ENCODE measurements around the gene BTBD9. TPM values are rescaled to one million over a fixed set of nuclear protein-coding genes. Genes with fewer than 3 reads are reported as not detected.

The BTBD9 gene
- total RNA-seq, 2 experiments from 2014 or later: 19.1 to 19.8 TPM

GRCh38 chr6:38159596-38159995, 480.1 kb downstream of the BTBD9 start:
- ATAC-seq (ENCODE audit: low read depth): no peak
- peaks cover 7% of the 10 kb centered on the region for H3K36me3 Mint-ChIP-seq
- no peak overlapping the region for H3K27ac Mint-ChIP-seq

GRCh38 chr6:38158762-38159350, 480.9 kb downstream of the BTBD9 start:
- peaks cover 7% of the 10 kb centered on the region for H3K36me3 Mint-ChIP-seq
- no peak for ATAC-seq (ENCODE audit: low read depth)
- POLR2A ChIA-PET: interaction anchor here (0.6 kb wide), 1 partner anchor 312 kb away, joined by 3 read pairs; no protein-coding TSS in a partner anchor
- no peaks in the 10 kb centered on the region for H3K4me1 Mint-ChIP-seq
- no peak for DNase-seq
- no peak overlapping the region for H3K27ac Mint-ChIP-seq
- no peaks in the 10 kb centered on the region for H3K27me3 Mint-ChIP-seq
- H3K4me3 Mint-ChIP-seq: no peak overlapping the region
- no peaks in the 10 kb centered on the region for H3K9me3 Mint-ChIP-seq

More at GRCh38 chr6:38159596-38159995, 480.1 kb downstream of the BTBD9 start:
- Mint-ChIP-seq H3K4me1 (no peaks in the 10 kb centered on the region), H3K27me3 (no peaks in the 10 kb centered on the region), H3K4me3 (no peak overlapping the region), H3K9me3 (no peaks in the 10 kb centered on the region)
- no peak for DNase-seq
- POLR2A ChIA-PET: no interaction called here

GRCh38 chr6:38157905-38158304, 481.8 kb downstream of the BTBD9 start:
- H3K4me3 Mint-ChIP-seq: no peak overlapping the region
- POLR2A ChIA-PET: no interaction called here
- no peaks in the 10 kb centered on the region for H3K4me1 Mint-ChIP-seq
- H3K27me3 Mint-ChIP-seq: no peaks in the 10 kb centered on the region
- no peak for ATAC-seq (ENCODE audit: low read depth)
- no peak for DNase-seq
- H3K27ac Mint-ChIP-seq: no peak overlapping the region
- H3K9me3 Mint-ChIP-seq: no peaks in the 10 kb centered on the region
- peaks cover 7% of the 10 kb centered on the region for H3K36me3 Mint-ChIP-seq

GRCh38 chr6:38156818-38157565, 482.7 kb downstream of the BTBD9 start:
- POLR2A ChIA-PET: interaction anchor here (0.6 kb wide), 1 partner anchor 17 kb away, joined by 3 read pairs; no protein-coding TSS in a partner anchor
- no peaks in the 10 kb centered on the region for H3K9me3 Mint-ChIP-seq
- H3K27ac Mint-ChIP-seq: no peak overlapping the region
- no peak for ATAC-seq (ENCODE audit: low read depth)
- peaks cover 7% of the 10 kb centered on the region for H3K36me3 Mint-ChIP-seq
- H3K4me3 Mint-ChIP-seq: no peak overlapping the region
- H3K27me3 Mint-ChIP-seq: no peaks in the 10 kb centered on the region
- DNase-seq: no peak
- H3K4me1 Mint-ChIP-seq: no peaks in the 10 kb centered on the region

GRCh38 chr6:38155621-38156204, 484.0 kb downstream of the BTBD9 start:
- no peaks in the 10 kb centered on the region for H3K9me3 Mint-ChIP-seq
- no peak overlapping the region for H3K4me3 Mint-ChIP-seq
- no peaks in the 10 kb centered on the region for H3K27me3 Mint-ChIP-seq
- DNase-seq: no peak
- POLR2A ChIA-PET: interaction anchor here (0.7 kb wide), 1 partner anchor 289 kb away, joined by 4 read pairs; no protein-coding TSS in a partner anchor
- no peak for ATAC-seq (ENCODE audit: low read depth)
- peaks cover 5% of the 10 kb centered on the region for H3K36me3 Mint-ChIP-seq
- no peak overlapping the region for H3K27ac Mint-ChIP-seq
- no peaks in the 10 kb centered on the region for H3K4me1 Mint-ChIP-seq

GRCh38 chr6:38155144-38155543, 484.6 kb downstream of the BTBD9 start:
- DNase-seq (no peak), ATAC-seq (ENCODE audit: low read depth) (no peak)
- H3K27me3 Mint-ChIP-seq: no peaks in the 10 kb centered on the region
- H3K36me3 Mint-ChIP-seq: peaks cover 3% of the 10 kb centered on the region
- no peaks in the 10 kb centered on the region for H3K9me3 Mint-ChIP-seq
- H3K4me3 Mint-ChIP-seq: no peak overlapping the region
- POLR2A ChIA-PET: no interaction called here
- H3K27ac Mint-ChIP-seq: no peak overlapping the region
- no peaks in the 10 kb centered on the region for H3K4me1 Mint-ChIP-seq

- H3K4me3 Mint-ChIP-seq: no peak overlapping the region
- H3K4me1 Mint-ChIP-seq: no peaks in the 10 kb centered on the region
- peaks cover 2% of the 10 kb centered on the region for H3K36me3 Mint-ChIP-seq
- ATAC-seq (ENCODE audit: low read depth) (no peak), DNase-seq (no peak)
- no peaks in the 10 kb centered on the region for H3K27me3 Mint-ChIP-seq
- POLR2A ChIA-PET: no interaction called here
- H3K27ac Mint-ChIP-seq: no peak overlapping the region
- H3K9me3 Mint-ChIP-seq: no peaks in the 10 kb centered on the region
Measured at GRCh38 chr6:38154731-38155130, 485.0 kb downstream of the BTBD9 start.

- POLR2A ChIA-PET: no interaction called here
- H3K36me3 Mint-ChIP-seq: peaks cover 2% of the 10 kb centered on the region
- DNase-seq (no peak), ATAC-seq (ENCODE audit: low read depth) (no peak)
- H3K4me1 Mint-ChIP-seq: no peaks in the 10 kb centered on the region
- no peaks in the 10 kb centered on the region for H3K9me3 Mint-ChIP-seq
- H3K4me3 Mint-ChIP-seq: no peak overlapping the region
- no peak overlapping the region for H3K27ac Mint-ChIP-seq
- H3K27me3 Mint-ChIP-seq: no peaks in the 10 kb centered on the region
Measured at GRCh38 chr6:38153798-38154345, 485.9 kb downstream of the BTBD9 start.

- H3K9me3 Mint-ChIP-seq: no peaks in the 10 kb centered on the region
- no peaks in the 10 kb centered on the region for H3K27me3 Mint-ChIP-seq
- H3K4me3 Mint-ChIP-seq: no peak overlapping the region
- H3K27ac Mint-ChIP-seq: no peak overlapping the region
- H3K4me1 Mint-ChIP-seq: no peaks in the 10 kb centered on the region
- no peak for ATAC-seq (ENCODE audit: low read depth)
- POLR2A ChIA-PET: no interaction called here
- no peak for DNase-seq
- peaks cover 4% of the 10 kb centered on the region for H3K36me3 Mint-ChIP-seq
Measured at GRCh38 chr6:38153076-38153797, 486.5 kb downstream of the BTBD9 start.

- Mint-ChIP-seq H3K27ac (no peak overlapping the region), H3K4me3 (no peak overlapping the region), H3K27me3 (no peaks in the 10 kb centered on the region), H3K4me1 (peaks cover 3% of the 10 kb centered on the region), H3K9me3 (no peaks in the 10 kb centered on the region), H3K36me3 (peaks cover 4% of the 10 kb centered on the region)
- POLR2A ChIA-PET: no interaction called here
- ATAC-seq (ENCODE audit: low read depth) (no peak), DNase-seq (no peak)
Measured at GRCh38 chr6:38152620-38153019, 487.1 kb downstream of the BTBD9 start.

- Mint-ChIP-seq H3K4me1 (peaks cover 3% of the 10 kb centered on the region), H3K27me3 (no peaks in the 10 kb centered on the region), H3K36me3 (peaks cover 4% of the 10 kb centered on the region), H3K27ac (no peak overlapping the region), H3K9me3 (no peaks in the 10 kb centered on the region), H3K4me3 (no peak overlapping the region)
- DNase-seq (no peak), ATAC-seq (ENCODE audit: low read depth) (no peak)
- POLR2A ChIA-PET: no interaction called here
Measured at GRCh38 chr6:38151580-38152500, 487.9 kb downstream of the BTBD9 start.

GRCh38 chr6:38150681-38151296, 488.9 kb downstream of the BTBD9 start:
- no peaks in the 10 kb centered on the region for H3K9me3 Mint-ChIP-seq
- H3K4me3 Mint-ChIP-seq: no peak overlapping the region
- DNase-seq (no peak), ATAC-seq (ENCODE audit: low read depth) (no peak)
- H3K27ac Mint-ChIP-seq: no peak overlapping the region
- H3K4me1 Mint-ChIP-seq: peaks cover 6% of the 10 kb centered on the region
- POLR2A ChIA-PET: no interaction called here
- H3K27me3 Mint-ChIP-seq: no peaks in the 10 kb centered on the region
- peaks cover 3% of the 10 kb centered on the region for H3K36me3 Mint-ChIP-seq

All from activated naive CD8-positive, alpha-beta T cell treated with anti-CD3 and anti-CD28 coated beads, Interleukin-2, amount 10 ng/mL, durations not matched to agents 7 days and 5 days (primary cell).